GM19043 (cell line): ENCODE results near the gene NBPF1.
"Not testable (repeated sequence)": the region's sequence is repeated elsewhere in the genome, so short reads cannot be mapped to it uniquely, and the experiment has no call there.

ENCODE experiments used
- ATAC-seq: cut with Tn5 transposase; IDR thresholded peaks from one replicate; pipeline ENCODE4 v1.9.1; 2021; ENCODE audit warnings: low read depth; ENCODE audit not compliant: unreplicated experiment

NBPF1 gene

GRCh38 chr1:16642025-16642966, 28.9 kb upstream of the NBPF1 start:
- ATAC-seq = not testable (repeated sequence)

- not testable (repeated sequence) for ATAC-seq
These were observed 28.0 kb upstream of the NBPF1 start for GRCh38 chr1:16641159-16641975.

GRCh38 chr1:16639091-16640031, 26.0 kb upstream of the NBPF1 start:
- ATAC-seq = not testable (repeated sequence)

- ATAC-seq = not testable (repeated sequence)
These were observed 24.8 kb upstream of the NBPF1 start for GRCh38 chr1:16637941-16638778.

- ATAC-seq = not testable (repeated sequence)
These were observed 23.3 kb upstream of the NBPF1 start for GRCh38 chr1:16636551-16637195.

GRCh38 chr1:16635959-16636358, 22.6 kb upstream of the NBPF1 start:
- ATAC-seq = not testable (repeated sequence)

GRCh38 chr1:16633540-16634282, 20.3 kb upstream of the NBPF1 start:
- ATAC-seq = not testable (repeated sequence)

GRCh38 chr1:16632044-16632850, 18.9 kb upstream of the NBPF1 start:
- not testable (repeated sequence) for ATAC-seq

GRCh38 chr1:16631248-16632043, 18.1 kb upstream of the NBPF1 start:
- no peak for ATAC-seq

GRCh38 chr1:16630661-16631247, 17.4 kb upstream of the NBPF1 start:
- no peak for ATAC-seq

- ATAC-seq = not testable (repeated sequence)
These were observed 16.7 kb upstream of the NBPF1 start for GRCh38 chr1:16629916-16630530.

GRCh38 chr1:16628361-16629111, 15.2 kb upstream of the NBPF1 start:
- ATAC-seq = no peak

- not testable (repeated sequence) for ATAC-seq
These were observed 13.1 kb upstream of the NBPF1 start for GRCh38 chr1:16626409-16626983.

GRCh38 chr1:16625497-16626408, 12.4 kb upstream of the NBPF1 start:
- no peak for ATAC-seq
